Adrenal gland (tissue), 19 donors: ENCODE results near the gene RAB3IP. TPM values are rescaled to one million over a fixed set of nuclear protein-coding genes. Genes with fewer than 3 reads are reported as not detected.

Experiments used
- DNase-seq, 7 donors: peaks; one replicate each; pipeline ENCODE4 v3.0.0-alpha.2; 2019 to 2020
- H3K27ac ChIP-seq, 5 donors: fragments of 200-600 bp; sonication (generic) in 4 of 5; 1 replicate in 3 of 5; 2 replicates in 2 of 5; pipeline versions ENCODE4 v1.5.1 to v1.8.0; 2016 to 2020; ENCODE audit warnings: mild to moderate bottlenecking in 1 of 5
- H3K27me3 ChIP-seq: fragments of 200-600 bp; 2 replicates; pipeline ENCODE4 v1.8.0; 2021
- H3K36me3 ChIP-seq, 2 donors: fragments of 200-600 bp; replicated peaks in 1 of 2; 1 replicate in 1 of 2; 2 replicates in 1 of 2; pipeline versions ENCODE4 v1.5.1 to v1.8.0; 2018 to 2022
- H3K4me1 ChIP-seq, 2 donors: fragments of 200-600 bp; replicated peaks in 1 of 2; 1 replicate in 1 of 2; 2 replicates in 1 of 2; pipeline versions ENCODE4 v1.5.1 to v1.8.0; 2018 to 2021
- H3K4me3 ChIP-seq, 4 donors: fragments of 200-600 bp; sonication (generic) in 3 of 4; one replicate each; pipeline ENCODE4 v1.5.1; 2016 to 2018
- H3K9me3 ChIP-seq, 3 donors: fragments of 200-600 bp; sonication (generic) in 1 of 3; replicated peaks in 1 of 3; 1 replicate in 2 of 3; 2 replicates in 1 of 3; pipeline versions ENCODE4 v1.5.1 to v1.8.0; 2016 to 2021
- CTCF ChIP-seq, 6 experiments: fragments of 450-650 bp in 4 of 6; fragments of 200-600 bp in 2 of 6; sonication (generic) in 1 of 6; IDR thresholded peaks; 1 replicate in 5 of 6; 2 replicates in 1 of 6; pipeline versions ENCODE4 v1.5.1 to v1.8.0; 2016 to 2021; ENCODE audit warnings: antibody characterized with exemption in 6 of 6, mild to moderate bottlenecking in 2 of 6, moderate library complexity in 1 of 6
- POLR2A ChIP-seq, 2 donors: fragments of 450-650 bp; IDR thresholded peaks; one replicate each; pipeline ENCODE4 v1.6.1; 2017; ENCODE audit warnings: antibody characterized with exemption in 2 of 2, mild to moderate bottlenecking in 2 of 2, moderate library complexity in 1 of 2
- WGBS, 4 donors: extraction: QIAGEN DNeasy Blood & Tissue Kit in 2 of 4; methylation state at CpG; one replicate each; pipeline versions ENCODE4 v1.1.5 to v1.1.7; 2013 to 2017; 5-methylcytosine and 5-hydroxymethylcytosine counted together
- intact Hi-C, 2 donors: fragments of 100-400 bp; cut with DNase I; formaldehyde crosslinking; loops; one replicate each; pipeline versions ENCODE4 v1.14.1 to v1.15.0; 2022 to 2023
- long read RNA-seq, 10 donors: library from polyadenylated mRNA in 3 of 10; unstranded in 2 of 10; stranded (forward) in 1 of 10; transcript quantifications; one replicate each; pipeline ENCODE4 v2.0.0 and lab custom pipeline, GENCODE V29; 2021 to 2026
- polyA plus RNA-seq, 3 donors: library from polyadenylated mRNA; stranded (reverse); fragments of 200-250 nt in 2 of 3; fragments of 350-450 nt in 1 of 3; fragmentation: Illumina TruSeq in 1 of 3; extraction: RNeasy Lipid Tissue Mini Kit (QIAGEN cat#74804) in 1 of 3; gene quantifications; one replicate each; pipeline ENCODE4 v1.2.3, GENCODE V29; 2013 to 2014
- total RNA-seq, 9 donors: library from RNA; depleted of rRNA in 4 of 9; stranded (reverse); fragments of >200 nt in 4 of 9; fragments of 120-200 nt in 1 of 9; fragmentation: NEBNext Ultra II Directional in 1 of 9; extraction: Animal tissue kit (Norgen Biotek cat#: 25700) in 1 of 9; gene quantifications; one replicate each; pipeline versions ENCODE4 v1.1.0 to v1.2.4, GENCODE V29; 2013 to 2023
- donor health status: healthy with polysubstance abuse.
- donor health status: Bipolar disorder and iron deficiency.
- donor health status: DM: yes; HTN: yes; CAD: no.
- donor health status: DM: no; HTN: no; CAD: no.
- donor health status: DM: no; HTN: no; CAD: no.
- donor health status: DM: yes; HTN: yes; CAD: no.

Gene RAB3IP
- total RNA-seq = 10 to 100 TPM; 18.4 to 47.9 (median 29.3) TPM
- 10 to 100 TPM; 15.4 to 61.9 (median 24.5) TPM for polyA plus RNA-seq
- long read RNA-seq, donor 1, transcript RAB3IP-201 (11 exons, 3,690 nt) = major isoform, 9 of 10 reads
- long read RNA-seq, donor 1, partial matches to known transcripts = 0 of 10 reads
- long read RNA-seq, donor 1, other reads (novel, unspliced or antisense) = 0 of 10 reads
- long read RNA-seq, donor 2, partial matches to known transcripts = 7 of 11 reads
- long read RNA-seq, donor 2, other reads (novel, unspliced or antisense) = 0 of 11 reads
- long read RNA-seq, donor 3, transcript RAB3IP-201 (11 exons, 3,690 nt) = major isoform, 6 of 6 reads
- long read RNA-seq, donor 3, partial matches to known transcripts = 0 of 6 reads
- long read RNA-seq, donor 3, other reads (novel, unspliced or antisense) = 0 of 6 reads
- long read RNA-seq, donor 4, full-length matches to known transcripts = 6 of 6 reads
- long read RNA-seq, donor 4, partial matches to known transcripts = 0 of 6 reads
- long read RNA-seq, donor 4, other reads (novel, unspliced or antisense) = 0 of 6 reads
- long read RNA-seq, donor 5, full-length matches to known transcripts = 22 of 26 reads
- long read RNA-seq, donor 5, partial matches to known transcripts = 2 of 26 reads
- long read RNA-seq, donor 5, other reads (novel, unspliced or antisense) = 2 of 26 reads
- long read RNA-seq, donor 6, transcript RAB3IP-201 (11 exons, 3,690 nt) = major isoform, 5 of 7 reads
- long read RNA-seq, donor 6, partial matches to known transcripts = 1 of 7 reads
- long read RNA-seq, donor 6, other reads (novel, unspliced or antisense) = 1 of 7 reads
- long read RNA-seq, donor 7, partial matches to known transcripts = 0 of 4 reads
- long read RNA-seq, donor 7, other reads (novel, unspliced or antisense) = 0 of 4 reads
- long read RNA-seq, donor 8, transcript RAB3IP-201 (11 exons, 3,690 nt) = major isoform, 6 of 6 reads
- long read RNA-seq, donor 8, partial matches to known transcripts = 0 of 6 reads
- long read RNA-seq, donor 8, other reads (novel, unspliced or antisense) = 0 of 6 reads
- long read RNA-seq, donor 9, full-length matches to known transcripts = 6 of 6 reads
- long read RNA-seq, donor 9, partial matches to known transcripts = 0 of 6 reads
- long read RNA-seq, donor 9, other reads (novel, unspliced or antisense) = 0 of 6 reads
- long read RNA-seq, donor 10, partial matches to known transcripts = 0 of 1 reads
- long read RNA-seq, donor 10, other reads (novel, unspliced or antisense) = 0 of 1 reads

- peak in 1 of 2 donors; percentile 74 for TF ChIP-seq POLR2A (IDR thresholded peaks at IDR 0.05)
- peak; percentile 7 to 64 (median 34) for TF ChIP-seq CTCF (IDR thresholded peaks at IDR 0.05)
- WGBS, 4 donors = 1 to 10% (median 4%) methylated on average over 9 to 110 of the region's 110 CpGs
- Histone ChIP-seq H3K27ac (peak within 1 kb of the TSS in 4 of 5 donors; percentile 59 to 94 (median 83)), H3K27me3 (no peaks in the 10 kb centered on the region), H3K4me1 (peaks cover 0 to 7% of the 10 kb centered on the region in 2 donors), H3K36me3 (no peaks in the 10 kb centered on the region), H3K4me3 (peak within 1 kb of the TSS; percentile 32 to 100 (median 76)), H3K9me3 (no peaks in the 10 kb centered on the region)
- intact Hi-C loops = no loop called here
- peak; percentile 86 to 95 (median 91) for DNase-seq
Measured at GRCh38 chr12:69738351-69739286, at the start of gene RAB3IP. TSS of gene RAB3IP (plus strand) at chr12:69738860. CDS start at chr12:69755409, 16,549 bp downstream.

- TF ChIP-seq CTCF (IDR thresholded peaks at IDR 0.05) = no peak
- TF ChIP-seq POLR2A (IDR thresholded peaks at IDR 0.05) = no peak
- Histone ChIP-seq H3K36me3 (no peaks in the 10 kb centered on the region), H3K4me1 (peaks cover 5 to 28% of the 10 kb centered on the region in 2 donors), H3K4me3 (no peak overlapping the region), H3K27ac (peak overlapping the region in 4 of 5 donors; percentile 42 to 89 (median 76)), H3K27me3 (no peaks in the 10 kb centered on the region), H3K9me3 (no peaks in the 10 kb centered on the region)
- DNase-seq = no peak
- intact Hi-C loops = no loop called here
- WGBS, 4 donors = 63 to 72% (median 66%) methylated on average over 2 of the region's 2 CpGs
Measured at GRCh38 chr12:69689638-69690037, 49.0 kb upstream of the RAB3IP start.

GRCh38 chr12:69694123-69694522 is 44.5 kb upstream of the RAB3IP start:
- H3K4me1 ChIP-seq = peaks cover 0 to 19% of the 10 kb centered on the region in 2 donors
- WGBS, 4 donors = 60 to 80% (median 75%) methylated on average over 7 of the region's 7 CpGs
- DNase-seq = peak in 1 of 7 donors; percentile 31
- H3K27me3 ChIP-seq = no peaks in the 10 kb centered on the region
- no peaks in the 10 kb centered on the region for H3K36me3 ChIP-seq
- no peak overlapping the region for H3K4me3 ChIP-seq
- no peaks in the 10 kb centered on the region for H3K9me3 ChIP-seq
- no peak overlapping the region for H3K27ac ChIP-seq
- intact Hi-C loops = no loop called here
- no peak for TF ChIP-seq CTCF (IDR thresholded peaks at IDR 0.05)
- no peak for TF ChIP-seq POLR2A (IDR thresholded peaks at IDR 0.05)
